Measurements from ENCODE around the gene EGFLAM. TPM values are rescaled to one million over a fixed set of nuclear protein-coding genes. Genes with fewer than 3 reads are reported as not detected.

Gene EGFLAM
- total and polyA plus RNA-seq, 10 of the 15 experiments (the other 5 are each of a cell fraction or from before 2014, with no cell fraction given) = 0.37 TPM; not detected in 9

GRCh38 chr5:38339446-38339845 is 81.1 kb downstream of the EGFLAM start:
- RAD21 ChIA-PET (ENCODE audit: unreplicated experiment) = no interaction called here
- no TSS peak for BruUV-seq (replicated peaks)

More at GRCh38 chr5:38339446-38339845, 81.1 kb downstream of the EGFLAM start:
- SMC1A ChIA-PET (ENCODE audit: uncharacterized antibody, unreplicated experiment) = no interaction called here
- no peak for DNase-seq (ENCODE audit: low read depth, low spot score)
- no peak overlapping the region for H3K4me3 ChIP-seq
- no peak for ATAC-seq
- intact Hi-C loops (cut with micrococcal nuclease; ENCODE audit: unreplicated experiment) (no loop called here), in situ Hi-C loops (cut with MboI) (no loop called here)
- no peak overlapping the region for H3K9ac ChIP-seq (ENCODE audit: control insufficient read depth, insufficient read depth, low read length)
- no peak overlapping the region for H3K27ac ChIP-seq (ENCODE audit: control insufficient read depth, insufficient read depth)
- TF ChIP-seq ZSCAN29 (IDR thresholded peaks at IDR 0.05) (no peak), NR2C1 (IDR thresholded peaks at IDR 0.05) (no peak), CBX5 (IDR thresholded peaks at IDR 0.05; ENCODE audit: low read depth) (no peak), DPF2 (IDR thresholded peaks at IDR 0.05) (no peak), YY1 (IDR thresholded peaks at IDR 0.05; ENCODE audit: low read depth, low read length) (no peak), MTA3 (IDR thresholded peaks at IDR 0.05; ENCODE audit: borderline replicate concordance, low read length) (no peak), EZH2 (IDR thresholded peaks at IDR 0.05; ENCODE audit: borderline replicate concordance, control insufficient read depth, low read depth, low read length) (no peak), IRF4 (IDR thresholded peaks at IDR 0.05; ENCODE audit: low read depth, low read length) (no peak), SREBF2 (IDR thresholded peaks at IDR 0.05; ENCODE audit: low read length) (no peak)
- TF ChIP-seq, protein P1, sequence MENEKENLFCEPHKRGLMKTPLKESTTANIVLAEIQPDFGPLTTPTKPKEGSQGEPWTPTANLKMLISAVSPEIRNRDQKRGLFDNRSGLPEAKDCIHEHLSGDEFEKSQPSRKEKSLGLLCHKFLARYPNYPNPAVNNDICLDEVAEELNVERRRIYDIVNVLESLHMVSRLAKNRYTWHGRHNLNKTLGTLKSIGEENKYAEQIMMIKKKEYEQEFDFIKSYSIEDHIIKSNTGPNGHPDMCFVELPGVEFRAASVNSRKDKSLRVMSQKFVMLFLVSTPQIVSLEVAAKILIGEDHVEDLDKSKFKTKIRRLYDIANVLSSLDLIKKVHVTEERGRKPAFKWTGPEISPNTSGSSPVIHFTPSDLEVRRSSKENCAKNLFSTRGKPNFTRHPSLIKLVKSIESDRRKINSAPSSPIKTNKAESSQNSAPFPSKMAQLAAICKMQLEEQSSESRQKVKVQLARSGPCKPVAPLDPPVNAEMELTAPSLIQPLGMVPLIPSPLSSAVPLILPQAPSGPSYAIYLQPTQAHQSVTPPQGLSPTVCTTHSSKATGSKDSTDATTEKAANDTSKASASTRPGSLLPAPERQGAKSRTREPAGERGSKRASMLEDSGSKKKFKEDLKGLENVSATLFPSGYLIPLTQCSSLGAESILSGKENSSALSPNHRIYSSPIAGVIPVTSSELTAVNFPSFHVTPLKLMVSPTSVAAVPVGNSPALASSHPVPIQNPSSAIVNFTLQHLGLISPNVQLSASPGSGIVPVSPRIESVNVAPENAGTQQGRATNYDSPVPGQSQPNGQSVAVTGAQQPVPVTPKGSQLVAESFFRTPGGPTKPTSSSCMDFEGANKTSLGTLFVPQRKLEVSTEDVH (IDR thresholded peaks at IDR 0.05; ENCODE audit: low read depth, partially characterized antibody) = no peak
- H3K4me1 ChIP-seq (ENCODE audit: control insufficient read depth, insufficient read depth, low read length) = no peaks in the 10 kb centered on the region
- H4K20me1 ChIP-seq (ENCODE audit: control insufficient read depth, insufficient read depth) = no peaks in the 10 kb centered on the region
- H3K27me3 ChIP-seq (replicated peaks in 1 of 2; ENCODE audit: control insufficient read depth in 2 of 2, insufficient read depth in 2 of 2, low read length in 1 of 2) = no peaks in the 10 kb centered on the region
- no peak overlapping the region for H3K4me2 ChIP-seq (ENCODE audit: control insufficient read depth, insufficient read depth)
- CTCF ChIA-PET = no interaction called here
- H2AFZ ChIP-seq (ENCODE audit: control insufficient read depth, low read depth, low read length) = no peak overlapping the region
- no peaks in the 10 kb centered on the region for H3K79me2 ChIP-seq (ENCODE audit: control insufficient read depth, insufficient read depth, low read length)
- FAIRE-seq = no peak
- POLR2A ChIA-PET = no interaction called here
- 16% methylated on average over 3 of the region's 3 CpGs for WGBS (ENCODE audit: insufficient coverage, insufficient replicate concordance, low lambda C conversion rate, missing lambda C conversion rate)
- no peaks in the 10 kb centered on the region for H3K9me3 ChIP-seq (replicated peaks; ENCODE audit: control insufficient read depth, insufficient read depth, low read length)
- H3K36me3 ChIP-seq (ENCODE audit: control insufficient read depth in 2 of 2, insufficient read depth in 2 of 2, low read length in 1 of 2) = no peaks in the 10 kb centered on the region

Measured in GM12878 (cell line).